GM21423 (cell line): ENCODE measurements around the gene CCDC3.
"Not testable (repeated sequence)": the region's sequence is repeated elsewhere in the genome, so short reads cannot be mapped to it uniquely, and the experiment has no call there.

Experiments used
- ATAC-seq: cut with Tn5 transposase; IDR thresholded peaks from one replicate; pipeline ENCODE4 v1.9.1; 2021; ENCODE audit warnings: mild to moderate bottlenecking, moderate library complexity; ENCODE audit not compliant: unreplicated experiment

Gene CCDC3

DNA sequence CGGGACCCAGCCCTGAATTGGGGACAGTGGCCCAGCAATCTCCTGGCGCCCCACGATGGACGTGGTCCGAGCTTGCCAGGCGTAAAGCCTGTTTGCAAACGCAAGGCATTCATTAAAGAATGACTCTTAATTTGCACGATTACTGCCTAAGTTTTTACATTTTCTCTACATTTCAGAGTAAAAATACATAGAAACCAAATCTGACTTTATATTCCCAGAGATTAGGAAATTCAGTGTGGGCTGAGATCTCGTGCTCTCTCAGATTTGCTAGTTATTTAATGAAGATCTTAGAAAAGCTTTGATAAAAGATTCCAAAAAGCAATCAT, 337 bp upstream of the CCDC3 start:
- no peak for ATAC-seq

DNA sequence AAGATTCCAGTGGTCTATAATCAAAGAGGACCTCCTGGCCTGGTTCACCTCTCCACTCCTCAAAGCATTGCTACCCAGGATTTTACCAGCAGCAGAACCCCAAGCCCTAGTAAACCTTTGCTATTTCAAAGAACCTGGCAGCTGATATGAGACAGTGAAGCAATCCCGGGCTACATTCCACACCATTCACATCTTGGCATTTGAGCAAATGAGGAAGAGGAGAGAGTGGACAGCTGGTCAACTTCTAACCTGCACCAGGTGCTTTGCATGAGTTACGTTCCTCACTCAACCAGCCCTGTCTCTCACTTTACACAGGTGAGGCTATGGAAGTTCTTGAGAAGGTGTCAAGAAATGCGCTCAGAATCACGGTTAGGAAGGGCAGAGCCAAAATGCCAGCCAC, 1.1 kb downstream of the CCDC3 start:
- no peak for ATAC-seq

DNA sequence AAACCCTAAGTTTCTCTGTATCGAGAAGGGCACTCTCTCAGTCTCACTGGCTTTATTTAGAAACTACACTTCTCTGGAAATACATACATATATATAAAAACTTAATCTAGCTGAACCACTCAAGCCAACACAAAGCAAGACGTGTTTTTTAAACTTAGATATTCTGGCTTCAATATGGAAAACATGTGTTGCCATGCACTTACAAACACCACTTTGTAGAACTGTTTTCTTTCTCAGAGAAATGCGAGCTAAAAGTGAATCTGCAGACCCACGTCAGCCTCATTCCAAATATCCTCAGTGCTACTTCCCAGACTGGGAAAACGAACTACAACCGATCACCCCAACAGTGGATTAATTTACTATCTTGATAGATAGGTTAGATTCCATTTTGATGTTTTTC, 1.7 kb downstream of the CCDC3 start:
- no peak for ATAC-seq

DNA sequence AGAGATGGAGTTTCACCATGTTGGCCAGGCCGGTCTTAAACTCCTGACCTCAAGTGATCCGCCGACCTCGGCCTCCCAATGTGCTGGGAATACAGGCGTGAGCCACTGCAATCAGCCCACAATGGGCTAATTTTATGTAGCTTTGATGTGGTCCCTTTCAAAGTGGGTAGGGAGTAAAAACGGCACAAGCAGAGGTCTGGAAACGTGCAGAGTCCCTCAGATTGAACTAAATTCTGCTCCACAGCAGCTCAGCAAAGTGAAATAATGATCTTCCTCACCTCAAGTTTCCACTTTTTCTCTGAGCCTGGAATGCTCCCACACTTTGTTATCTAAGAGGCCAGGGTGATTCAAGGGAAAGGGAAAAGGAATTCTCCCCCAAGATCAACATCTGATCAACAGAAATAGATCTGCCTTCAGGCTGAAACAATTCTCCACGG, 6.1 kb downstream of the CCDC3 start:
- ATAC-seq = no peak

DNA sequence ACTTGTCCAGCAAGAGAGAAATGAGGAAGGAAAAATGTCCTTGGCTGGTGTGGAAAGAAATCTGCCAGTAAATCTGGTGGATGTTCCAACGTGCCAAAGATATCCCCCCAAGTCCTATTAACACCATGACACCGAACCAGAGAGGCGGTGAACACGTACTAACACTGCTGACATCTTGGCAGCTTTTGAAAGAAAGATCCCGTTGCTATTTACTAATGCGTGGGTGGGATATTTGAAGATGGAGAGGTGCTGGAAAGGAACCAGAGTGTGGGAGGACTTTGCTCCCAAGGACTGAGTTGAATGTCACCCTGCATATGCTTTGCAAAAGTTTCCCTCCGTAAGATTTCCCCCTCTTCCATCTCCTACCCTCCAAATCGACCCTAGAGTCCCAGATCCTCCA, 7.9 kb downstream of the CCDC3 start:
- no peak for ATAC-seq

DNA sequence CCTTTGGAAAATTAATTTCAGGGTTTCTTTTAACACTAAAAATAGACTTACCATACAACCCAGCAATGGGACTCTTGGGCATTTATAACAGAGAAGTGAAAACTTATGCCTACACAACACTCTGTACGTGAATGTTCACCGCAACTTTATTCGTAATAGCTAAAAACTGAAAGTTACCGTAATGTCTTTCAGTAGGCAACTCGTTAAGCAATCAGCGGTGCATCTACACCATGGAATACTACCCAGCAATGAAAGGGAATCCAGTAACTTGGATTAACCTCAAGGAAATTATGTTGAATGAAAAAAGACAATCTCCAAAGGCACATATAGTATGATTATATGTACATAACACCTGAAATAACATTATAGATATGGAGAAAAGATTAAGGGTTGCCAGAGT, 16.2 kb downstream of the CCDC3 start:
- no peak for ATAC-seq

DNA sequence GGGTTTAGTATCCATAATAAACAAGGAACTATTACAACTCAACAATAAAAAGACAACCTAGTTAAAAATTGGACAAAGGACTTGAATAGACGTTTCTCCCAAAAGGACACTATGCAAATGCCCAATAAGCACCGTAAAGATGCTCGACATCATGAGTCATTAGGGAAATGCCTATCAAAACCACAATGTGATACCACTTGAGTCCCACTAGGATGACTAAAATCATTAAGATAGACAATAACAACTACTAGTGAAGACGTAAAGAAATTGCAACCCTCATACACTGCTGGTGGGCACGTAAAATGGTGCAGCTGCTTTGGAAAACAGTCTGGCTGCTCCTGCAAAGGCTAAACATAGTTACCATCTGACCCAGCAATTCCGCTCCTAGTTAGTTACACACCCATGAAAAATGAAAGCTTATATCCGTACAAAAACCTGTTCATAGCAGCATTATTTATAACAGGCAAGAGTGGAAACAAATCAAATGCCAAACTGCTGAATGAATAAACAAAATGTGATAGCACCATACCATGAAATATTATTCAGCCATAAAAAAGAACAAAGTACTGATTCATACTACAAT, 17.3 kb downstream of the CCDC3 start:
- no peak for ATAC-seq

DNA sequence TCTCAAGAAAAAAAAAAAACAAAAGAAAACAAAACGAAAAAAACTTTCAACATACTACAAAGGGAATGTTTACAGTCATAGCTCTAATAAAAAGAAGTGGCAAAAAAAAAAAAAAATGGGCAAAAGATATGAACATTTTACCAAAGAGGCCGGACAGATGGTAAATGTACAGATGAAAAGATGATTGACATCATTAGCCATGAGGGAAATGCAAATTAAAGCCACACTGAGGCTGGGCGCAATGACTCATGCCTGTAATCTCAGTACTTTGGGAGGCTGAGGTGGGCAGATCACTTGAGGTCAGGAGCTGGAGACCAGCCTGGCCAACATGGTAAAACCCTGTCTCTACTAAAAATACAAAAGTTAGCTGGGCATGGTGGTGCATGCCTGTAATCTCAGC, 17.9 kb downstream of the CCDC3 start:
- not testable (repeated sequence) for ATAC-seq

DNA sequence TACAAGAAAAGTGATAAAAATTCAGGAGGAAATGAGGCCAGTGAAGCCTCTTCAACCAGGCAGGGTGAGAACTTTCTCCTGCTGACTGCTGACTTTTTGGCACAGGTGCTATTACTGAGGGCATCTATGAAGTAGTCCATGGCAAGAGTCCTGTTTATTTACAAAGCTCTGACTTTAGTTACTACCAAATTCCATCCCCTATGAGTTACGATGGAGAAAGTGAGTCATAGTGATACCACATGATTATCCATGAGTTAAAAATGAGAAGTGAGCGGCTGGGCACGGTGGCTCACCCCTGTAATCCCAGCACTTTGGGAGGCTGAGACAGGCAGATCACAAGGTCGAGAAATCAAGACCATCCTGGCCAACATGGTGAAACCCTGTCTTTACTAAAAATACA, 19.9 kb downstream of the CCDC3 start:
- ATAC-seq = no peak

DNA sequence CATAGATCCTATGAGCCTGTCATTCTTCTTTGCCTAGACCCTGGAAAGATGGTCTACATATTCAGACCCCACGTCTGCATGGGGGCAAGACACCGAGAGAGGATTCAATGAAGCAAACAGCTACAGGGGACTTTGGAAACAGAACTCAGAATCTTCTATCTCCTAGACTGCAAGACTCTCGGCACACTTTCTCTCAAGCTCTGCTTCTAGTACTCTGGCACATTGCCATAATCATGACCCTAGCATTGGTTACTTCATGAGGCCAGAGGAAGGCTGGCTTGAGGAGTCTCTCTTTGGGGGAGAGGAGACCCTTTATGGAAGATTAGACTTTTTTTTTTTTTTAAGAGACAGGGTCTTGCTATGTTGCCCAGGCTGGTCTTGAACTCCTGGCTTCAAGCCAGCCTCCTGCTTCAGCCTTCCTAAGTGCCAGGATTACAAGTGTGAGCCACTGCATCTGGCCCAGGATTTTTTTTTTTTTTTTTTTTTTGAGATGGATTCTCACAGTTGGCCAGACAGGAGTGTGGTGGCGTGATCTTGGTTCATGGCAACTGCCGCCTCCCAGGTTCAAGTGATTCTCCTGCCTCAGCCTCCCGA, 20.7 kb downstream of the CCDC3 start:
- no peak for ATAC-seq

DNA sequence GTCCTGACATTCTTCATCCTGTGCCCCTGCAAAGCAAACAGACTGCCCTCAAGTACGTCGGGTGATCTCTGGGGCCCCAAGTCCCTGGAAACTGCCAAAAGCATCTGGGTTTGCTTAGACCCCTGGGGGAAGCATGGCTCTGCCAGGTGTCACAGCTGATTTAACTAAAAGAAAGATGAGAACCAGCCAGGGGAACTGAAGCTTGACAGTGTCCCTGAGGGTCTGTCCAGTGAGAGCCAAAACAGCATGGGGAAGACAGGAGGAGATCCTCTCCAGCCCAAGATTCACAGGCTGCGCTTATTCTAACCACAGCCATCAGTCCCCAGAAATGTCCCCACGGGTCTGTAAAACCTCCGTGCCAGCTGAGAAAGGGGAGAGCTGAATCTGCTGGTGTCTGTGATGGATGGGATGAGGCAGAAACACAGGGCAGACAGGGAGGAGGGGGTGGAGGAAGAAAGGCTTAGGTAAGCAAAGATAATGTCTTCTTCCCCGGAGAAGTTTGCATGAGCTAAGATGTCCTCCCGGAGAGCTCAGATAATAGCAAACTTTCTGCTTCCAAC, 21.3 kb downstream of the CCDC3 start:
- ATAC-seq = no peak

DNA sequence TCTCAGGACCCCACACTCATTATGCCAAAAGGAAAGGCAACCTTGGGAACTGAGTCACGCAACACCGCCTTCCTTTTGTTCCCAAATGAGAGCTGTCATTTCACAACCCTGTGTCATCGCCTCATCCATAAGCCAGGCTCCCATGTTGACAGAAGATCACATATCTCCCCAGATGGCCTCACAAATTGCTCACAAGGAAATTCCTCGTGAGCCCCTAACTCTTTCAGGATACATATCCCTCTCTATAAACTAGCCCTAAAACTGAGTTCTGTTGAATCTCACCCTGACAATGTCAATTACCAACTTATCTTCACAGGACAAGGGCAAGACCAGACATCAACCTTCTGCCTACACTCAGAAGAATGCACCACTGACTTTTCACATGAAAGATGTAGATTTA, 22.6 kb downstream of the CCDC3 start:
- ATAC-seq = no peak

DNA sequence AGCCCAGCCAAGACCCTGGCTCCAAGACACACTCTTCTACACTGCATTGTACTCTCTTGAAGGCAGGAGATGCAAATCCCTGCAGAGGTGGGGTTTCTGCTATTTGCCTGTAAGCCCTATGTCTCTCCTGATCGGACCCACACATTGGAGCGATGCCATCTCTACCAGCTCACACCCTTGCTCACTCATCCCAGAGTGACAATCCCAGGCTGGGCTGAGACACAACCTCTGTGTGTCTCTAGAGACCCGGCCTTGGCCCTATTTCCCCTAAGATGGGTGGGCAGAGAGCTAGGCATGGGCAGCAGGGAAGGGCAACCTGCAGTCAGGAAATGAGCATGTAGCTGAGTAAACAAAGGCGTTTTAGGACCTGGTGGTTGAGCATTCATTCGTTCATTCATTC, 25.6 kb downstream of the CCDC3 start:
- ATAC-seq = no peak

DNA sequence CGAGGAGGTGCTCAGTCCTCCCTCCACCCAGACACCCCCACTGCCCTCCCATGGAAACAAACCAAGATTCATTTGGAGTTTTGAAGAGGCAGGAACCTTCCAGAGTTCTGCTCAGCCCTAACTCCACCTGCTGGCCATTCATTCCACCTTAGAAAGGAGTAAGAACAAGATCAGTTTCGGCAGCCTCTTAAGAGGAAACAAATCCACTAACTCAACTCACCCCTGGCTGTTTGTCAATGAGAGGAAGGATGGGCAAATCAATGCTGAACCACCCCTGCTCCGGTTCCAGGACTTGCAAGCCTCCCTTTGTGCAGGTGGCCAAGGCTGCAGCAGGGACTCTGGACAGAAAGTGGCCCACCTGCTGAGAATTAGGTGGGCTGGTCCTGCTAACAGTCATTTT, 26.2 kb downstream of the CCDC3 start:
- no peak for ATAC-seq

DNA sequence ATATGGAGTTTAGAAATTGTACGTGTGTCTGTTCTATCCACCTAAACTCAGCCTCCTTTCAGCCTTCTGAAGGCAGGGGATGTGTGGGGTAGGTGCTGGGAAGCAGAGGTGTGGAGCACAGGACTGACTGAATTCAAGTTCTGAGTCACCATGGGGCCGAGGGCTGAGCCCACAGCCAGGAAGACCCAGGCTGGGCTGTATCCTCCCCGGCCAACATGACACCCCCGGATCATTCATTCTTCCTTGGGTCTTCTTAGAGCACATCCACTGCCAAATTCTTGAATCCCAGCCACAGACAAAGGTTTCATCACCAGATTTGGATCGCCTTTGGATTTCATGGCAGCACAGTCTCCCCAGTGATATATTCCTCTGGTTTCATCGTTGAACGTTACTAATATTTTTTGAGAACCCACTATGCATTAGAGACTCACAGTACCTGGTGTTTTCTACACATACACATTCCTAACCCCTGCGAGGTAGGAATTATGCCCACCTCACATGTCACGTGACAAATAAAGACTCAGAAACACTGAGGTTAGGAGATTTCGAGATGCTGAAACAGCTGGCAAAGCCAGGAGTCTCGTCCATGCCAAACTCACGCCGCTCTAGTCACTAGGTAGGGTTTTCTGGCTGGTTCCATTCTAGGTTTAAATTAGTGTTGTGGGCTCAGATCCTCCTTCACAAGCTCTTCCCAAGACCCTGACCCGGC, 26.9 kb downstream of the CCDC3 start:
- no peak for ATAC-seq

DNA sequence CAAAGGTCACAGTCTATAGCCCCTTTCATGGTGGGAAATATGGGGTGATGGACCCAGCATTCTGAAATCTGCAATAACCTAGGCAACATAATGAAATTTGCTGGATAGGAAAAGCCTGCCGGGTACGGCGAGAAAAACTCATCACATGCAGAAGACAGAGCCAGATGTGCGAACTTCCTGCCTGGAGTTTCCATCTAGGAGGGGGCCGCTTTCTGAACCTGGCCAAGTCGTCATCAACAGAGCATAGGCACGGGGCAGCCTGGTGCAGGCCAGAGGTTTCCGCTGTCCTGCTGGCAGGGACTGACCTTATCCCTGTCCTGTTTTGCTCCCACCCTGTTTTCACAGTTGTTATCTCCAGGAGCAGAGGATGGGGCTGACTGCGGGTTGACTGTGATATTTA, 27.4 kb downstream of the CCDC3 start:
- no peak for ATAC-seq

DNA sequence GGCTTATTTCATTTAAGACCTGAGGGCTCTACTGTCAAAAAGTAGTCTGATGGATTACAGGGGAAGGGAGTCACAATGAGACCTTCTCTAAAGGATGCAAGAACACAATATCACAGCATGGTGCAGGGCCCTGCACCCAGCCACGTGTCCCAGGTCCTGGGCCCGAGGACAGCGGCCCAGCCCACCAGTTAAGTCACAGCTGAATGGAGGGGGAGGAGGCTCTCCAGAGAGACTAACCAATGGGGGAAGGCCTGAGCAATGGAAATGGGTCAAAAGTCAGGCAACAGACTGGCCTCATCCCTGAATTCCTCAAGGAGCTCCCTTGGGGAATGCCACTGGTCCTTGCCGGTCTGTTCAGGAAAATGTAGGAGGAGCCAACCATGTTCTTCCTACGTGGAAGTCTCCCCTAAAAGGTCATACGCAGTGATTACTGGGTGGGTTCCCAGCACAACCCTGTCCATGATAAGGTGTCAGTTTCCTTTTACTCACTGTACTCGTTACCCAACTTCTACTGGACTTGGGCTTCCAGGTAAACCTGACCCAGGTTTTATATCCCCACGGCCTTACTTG, 28.3 kb downstream of the CCDC3 start:
- no peak for ATAC-seq

DNA sequence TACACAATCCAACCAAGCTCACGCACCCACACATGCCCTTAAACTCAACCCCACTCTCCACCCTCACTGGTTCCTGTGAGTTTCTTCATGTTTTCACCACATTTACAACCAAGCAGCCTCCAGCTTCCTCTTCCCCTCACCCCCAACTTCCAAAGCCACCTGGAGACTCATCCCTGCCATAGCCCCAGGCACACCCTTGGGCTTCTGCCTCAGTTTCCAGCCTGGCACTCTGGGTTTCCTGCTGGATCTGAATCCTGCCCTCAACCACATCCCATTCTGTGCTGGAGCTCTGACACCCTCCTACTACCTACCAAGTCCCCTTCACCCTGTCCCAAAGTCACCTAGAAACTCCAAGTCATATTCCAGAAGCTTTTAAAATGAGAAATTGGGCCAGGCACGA, 29.4 kb downstream of the CCDC3 start:
- ATAC-seq = no peak

DNA sequence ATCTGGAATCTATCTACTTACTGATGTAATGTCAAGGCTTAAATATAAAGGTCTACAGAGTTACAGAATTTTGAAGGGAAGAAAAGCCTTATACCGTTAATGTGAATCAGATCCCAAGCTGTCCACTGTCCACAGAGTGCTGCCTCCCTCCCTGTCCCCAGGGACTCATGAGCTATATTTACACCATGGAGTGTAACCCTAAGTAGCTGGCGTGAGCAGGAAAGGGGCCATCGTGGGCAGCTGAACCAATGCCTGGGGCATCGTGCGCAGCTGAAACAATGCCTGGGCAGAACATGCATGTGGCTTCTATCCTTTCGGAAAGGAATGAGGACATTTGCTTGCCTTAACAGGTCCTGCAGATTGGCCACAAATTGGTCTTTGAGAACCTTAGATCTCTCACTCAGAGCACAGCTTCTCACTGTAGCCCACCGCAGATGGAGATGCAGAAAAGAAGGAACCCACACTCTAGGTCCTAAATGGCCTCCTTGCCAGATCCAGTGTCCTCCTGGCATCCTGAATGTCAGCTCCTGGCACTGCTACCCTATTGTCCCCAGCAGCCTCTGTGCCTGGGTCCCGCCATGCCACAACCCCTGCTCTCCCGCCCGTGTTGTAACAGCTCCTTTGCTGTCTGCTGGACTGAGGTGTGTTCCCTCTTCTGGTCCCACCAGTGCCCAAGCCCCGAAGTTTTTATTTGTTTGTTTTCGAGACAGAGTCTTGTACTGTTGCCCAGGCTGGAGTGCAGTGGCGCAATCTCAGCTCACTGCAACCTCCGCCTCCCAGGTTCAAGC, 30.3 kb downstream of the CCDC3 start:
- no peak for ATAC-seq

DNA sequence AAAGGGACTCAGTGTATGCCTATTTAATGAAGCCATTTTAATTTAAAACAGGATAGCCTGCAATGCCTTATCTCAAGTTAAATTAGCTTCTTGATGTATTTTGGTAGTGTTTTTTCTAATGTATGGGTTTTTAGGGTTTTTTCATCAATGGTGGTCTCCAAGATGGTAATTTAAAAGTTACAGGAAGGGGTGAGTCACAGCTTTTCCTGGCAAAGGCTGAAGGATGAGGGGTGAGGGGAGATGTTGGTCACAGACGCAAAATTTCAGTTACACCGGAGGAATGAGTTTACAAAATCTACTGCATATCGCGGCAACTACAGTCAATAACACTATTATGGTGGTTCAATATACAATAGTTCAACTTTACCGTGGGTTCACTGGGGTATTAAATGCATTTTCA, 31.6 kb downstream of the CCDC3 start:
- no peak for ATAC-seq

DNA sequence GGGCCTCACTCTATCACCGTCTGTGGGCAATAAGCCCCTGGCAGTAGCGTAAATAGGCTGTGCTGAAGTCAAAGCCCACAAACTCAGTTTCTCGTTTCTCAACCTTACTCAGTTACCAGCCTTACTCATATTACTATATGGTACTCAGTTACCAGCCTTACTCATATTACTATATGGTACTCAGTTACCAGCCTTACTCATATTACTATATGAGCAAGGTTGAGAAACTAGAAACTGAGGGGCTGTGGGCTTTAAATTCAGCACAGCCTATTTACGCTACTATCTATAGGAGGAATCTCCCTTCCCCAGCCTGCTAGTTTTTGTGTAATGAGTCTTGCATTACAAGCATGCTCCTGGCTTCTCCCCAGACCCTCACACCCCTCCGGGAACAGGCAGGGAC, 35.4 kb downstream of the CCDC3 start:
- no peak for ATAC-seq
